ENCODE results near the gene CNPY3.

CNPY3 gene

DNA sequence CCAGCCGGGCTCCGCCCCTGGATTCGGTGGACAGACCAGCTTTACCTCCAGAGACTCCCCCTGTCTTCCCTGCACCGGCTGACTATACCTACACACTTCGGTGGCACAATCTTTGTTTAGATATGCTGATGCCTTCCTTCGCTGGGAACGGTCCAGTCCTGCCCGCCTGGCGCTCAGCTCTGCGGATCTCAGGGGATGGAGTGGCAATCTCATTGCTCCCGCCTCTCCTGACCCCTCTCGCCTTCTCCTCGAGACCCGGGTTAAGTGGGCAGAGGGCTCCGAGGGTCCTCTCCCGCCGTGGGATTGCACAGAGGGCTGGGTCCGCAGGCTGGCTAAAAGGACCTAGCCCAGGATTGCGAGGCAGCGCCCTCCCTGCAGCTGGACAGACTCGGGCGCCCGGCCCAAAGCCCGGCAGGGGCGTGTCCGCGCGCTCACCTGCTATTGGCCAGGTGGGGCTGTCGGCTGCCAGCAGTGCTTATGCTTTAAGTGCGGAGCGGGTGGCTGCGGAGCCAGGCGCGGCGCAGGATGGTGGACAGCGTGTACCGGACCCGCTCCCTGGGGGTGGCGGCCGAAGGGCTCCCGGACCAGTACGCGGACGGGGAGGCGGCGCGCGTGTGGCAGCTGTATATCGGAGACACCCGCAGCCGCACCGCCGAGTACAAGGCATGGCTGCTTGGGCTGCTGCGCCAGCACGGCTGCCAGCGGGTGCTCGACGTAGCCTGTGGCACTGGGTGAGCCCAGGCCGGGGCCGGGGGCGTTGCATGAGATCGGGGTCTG is 31.2 kb downstream of the CNPY3 start, which contains the start of gene GNMT:
Gene GNMT, plus strand, starts transcription at position 512 of the 777 bp plus-strand sequence. Its CDS starts 14 bp downstream, at position 526.
- peak within 1 kb of the TSS; percentile 57 for H3K4me3 ChIP-seq (ENCODE audit: low read depth, low read length)
- DNase-seq (ENCODE audit: low read depth), result peak; percentile 68
- TF ChIP-seq, protein P1, sequence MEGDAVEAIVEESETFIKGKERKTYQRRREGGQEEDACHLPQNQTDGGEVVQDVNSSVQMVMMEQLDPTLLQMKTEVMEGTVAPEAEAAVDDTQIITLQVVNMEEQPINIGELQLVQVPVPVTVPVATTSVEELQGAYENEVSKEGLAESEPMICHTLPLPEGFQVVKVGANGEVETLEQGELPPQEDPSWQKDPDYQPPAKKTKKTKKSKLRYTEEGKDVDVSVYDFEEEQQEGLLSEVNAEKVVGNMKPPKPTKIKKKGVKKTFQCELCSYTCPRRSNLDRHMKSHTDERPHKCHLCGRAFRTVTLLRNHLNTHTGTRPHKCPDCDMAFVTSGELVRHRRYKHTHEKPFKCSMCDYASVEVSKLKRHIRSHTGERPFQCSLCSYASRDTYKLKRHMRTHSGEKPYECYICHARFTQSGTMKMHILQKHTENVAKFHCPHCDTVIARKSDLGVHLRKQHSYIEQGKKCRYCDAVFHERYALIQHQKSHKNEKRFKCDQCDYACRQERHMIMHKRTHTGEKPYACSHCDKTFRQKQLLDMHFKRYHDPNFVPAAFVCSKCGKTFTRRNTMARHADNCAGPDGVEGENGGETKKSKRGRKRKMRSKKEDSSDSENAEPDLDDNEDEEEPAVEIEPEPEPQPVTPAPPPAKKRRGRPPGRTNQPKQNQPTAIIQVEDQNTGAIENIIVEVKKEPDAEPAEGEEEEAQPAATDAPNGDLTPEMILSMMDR (IDR thresholded peaks at IDR 0.05; ENCODE audit: control insufficient read depth, extremely low read depth, insufficient read depth), result no peak

DNA sequence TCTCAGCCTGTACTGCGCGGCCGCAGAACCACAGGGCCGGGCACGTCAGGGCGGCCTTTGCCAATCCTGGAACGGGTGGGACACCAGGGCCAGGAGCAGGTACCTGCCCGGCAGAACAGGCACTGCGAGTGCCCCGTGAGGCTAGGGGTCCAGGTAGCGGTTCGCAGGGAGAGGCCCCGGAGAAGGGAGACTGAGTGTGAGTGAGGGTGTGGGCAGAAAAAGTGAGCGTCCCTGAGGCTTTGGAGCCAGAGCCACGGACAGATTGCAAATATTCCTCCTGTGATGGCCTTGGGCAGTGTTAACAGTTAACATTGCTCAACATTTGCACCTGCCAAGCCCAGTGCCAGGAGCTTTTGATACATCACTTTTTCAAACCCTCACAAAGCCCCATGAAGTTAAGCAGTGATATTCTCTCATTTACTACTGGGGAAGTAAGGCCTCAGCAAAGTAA is 31.8 kb downstream of the CNPY3 start:
- H3K4me3 ChIP-seq (ENCODE audit: low read depth, low read length), result peak overlapping the region; percentile 57
- no peak for DNase-seq (ENCODE audit: low read depth)
- TF ChIP-seq, protein P1 (IDR thresholded peaks at IDR 0.05; ENCODE audit: control insufficient read depth, extremely low read depth, insufficient read depth), result no peak

DNA sequence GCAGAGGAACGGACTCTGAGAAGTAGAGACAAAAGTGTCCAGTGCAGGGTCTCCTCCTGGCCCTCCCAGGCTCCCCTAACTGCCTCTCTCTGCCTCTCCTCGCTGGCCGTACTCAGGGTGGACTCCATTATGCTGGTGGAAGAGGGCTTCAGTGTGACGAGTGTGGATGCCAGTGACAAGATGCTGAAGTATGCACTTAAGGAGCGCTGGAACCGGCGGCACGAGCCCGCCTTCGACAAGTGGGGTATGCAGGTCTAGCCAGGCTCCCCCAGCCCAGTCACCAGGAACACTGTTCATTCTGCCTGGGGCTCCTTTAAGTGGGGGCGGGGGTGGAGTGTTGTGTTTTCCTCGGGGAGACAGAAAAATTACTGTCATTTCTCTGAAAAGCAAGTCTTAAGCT is 32.8 kb downstream of the CNPY3 start:
- H3K4me3 ChIP-seq (ENCODE audit: low read depth, low read length), result no peak overlapping the region
- TF ChIP-seq, protein P1 (IDR thresholded peaks at IDR 0.05; ENCODE audit: control insufficient read depth, extremely low read depth, insufficient read depth), result no peak
- no peak for DNase-seq (ENCODE audit: low read depth)

DNA sequence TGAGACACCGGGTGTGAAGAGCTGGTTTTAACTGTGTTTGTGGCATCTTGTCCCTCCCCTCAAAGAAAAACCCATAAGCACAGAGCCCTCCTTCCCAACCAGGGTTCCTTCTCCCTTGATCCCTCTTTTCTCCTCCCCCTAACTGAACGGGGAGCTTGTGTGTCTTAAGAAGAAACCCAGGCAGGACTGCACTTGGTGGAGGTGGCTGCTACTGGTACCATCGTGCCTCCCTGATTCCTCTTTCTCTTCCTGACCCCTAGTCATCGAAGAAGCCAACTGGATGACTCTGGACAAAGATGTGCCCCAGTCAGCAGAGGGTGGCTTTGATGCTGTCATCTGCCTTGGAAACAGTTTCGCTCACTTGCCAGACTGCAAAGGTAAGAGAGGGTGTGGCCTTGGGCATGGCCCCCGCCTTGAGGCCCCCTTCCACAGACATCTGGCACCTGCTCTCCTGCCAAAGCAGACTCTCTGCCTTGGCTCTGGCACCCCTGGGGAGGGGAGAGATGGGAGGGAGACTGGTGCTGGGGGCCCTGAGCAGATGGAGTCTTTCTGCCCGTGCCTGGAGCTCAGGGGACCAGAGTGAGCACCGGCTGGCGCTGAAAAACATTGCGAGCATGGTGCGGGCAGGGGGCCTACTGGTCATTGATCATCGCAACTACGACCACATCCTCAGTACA is 33.4 kb downstream of the CNPY3 start:
- TF ChIP-seq, protein P1 (IDR thresholded peaks at IDR 0.05; ENCODE audit: control insufficient read depth, extremely low read depth, insufficient read depth), result no peak
- DNase-seq (ENCODE audit: low read depth), result no peak
- H3K4me3 ChIP-seq (ENCODE audit: low read depth, low read length), result no peak overlapping the region

DNA sequence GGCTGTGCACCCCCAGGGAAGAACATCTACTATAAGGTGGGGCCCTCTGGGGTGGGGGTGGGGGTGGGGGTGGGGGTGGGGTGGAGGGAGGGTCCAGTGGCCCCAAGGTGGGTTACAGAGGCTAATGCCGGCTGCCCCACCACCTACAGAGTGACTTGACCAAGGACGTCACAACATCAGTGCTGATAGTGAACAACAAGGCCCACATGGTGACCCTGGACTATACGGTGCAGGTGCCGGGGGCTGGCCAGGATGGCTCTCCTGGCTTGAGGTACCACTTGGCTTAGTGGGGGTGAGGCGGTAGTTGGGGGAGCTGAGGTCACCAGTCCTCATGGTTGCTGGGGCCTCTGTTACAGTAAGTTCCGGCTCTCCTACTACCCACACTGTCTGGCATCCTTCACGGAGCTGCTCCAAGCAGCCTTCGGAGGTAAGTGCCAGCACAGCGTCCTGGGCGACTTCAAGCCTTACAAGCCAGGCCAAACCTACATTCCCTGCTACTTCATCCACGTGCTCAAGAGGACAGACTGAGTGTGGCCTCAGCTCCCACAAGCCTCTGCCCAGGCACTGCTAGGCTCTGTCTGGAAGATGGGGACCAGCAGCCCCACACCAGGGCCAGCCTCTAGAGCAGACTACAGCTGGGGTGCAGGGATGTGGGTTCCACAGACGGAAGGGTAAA is 34.0 kb downstream of the CNPY3 start:
- no peak overlapping the region for H3K4me3 ChIP-seq (ENCODE audit: low read depth, low read length)
- TF ChIP-seq, protein P1 (IDR thresholded peaks at IDR 0.05; ENCODE audit: control insufficient read depth, extremely low read depth, insufficient read depth), result no peak
- DNase-seq (ENCODE audit: low read depth), result no peak

DNA sequence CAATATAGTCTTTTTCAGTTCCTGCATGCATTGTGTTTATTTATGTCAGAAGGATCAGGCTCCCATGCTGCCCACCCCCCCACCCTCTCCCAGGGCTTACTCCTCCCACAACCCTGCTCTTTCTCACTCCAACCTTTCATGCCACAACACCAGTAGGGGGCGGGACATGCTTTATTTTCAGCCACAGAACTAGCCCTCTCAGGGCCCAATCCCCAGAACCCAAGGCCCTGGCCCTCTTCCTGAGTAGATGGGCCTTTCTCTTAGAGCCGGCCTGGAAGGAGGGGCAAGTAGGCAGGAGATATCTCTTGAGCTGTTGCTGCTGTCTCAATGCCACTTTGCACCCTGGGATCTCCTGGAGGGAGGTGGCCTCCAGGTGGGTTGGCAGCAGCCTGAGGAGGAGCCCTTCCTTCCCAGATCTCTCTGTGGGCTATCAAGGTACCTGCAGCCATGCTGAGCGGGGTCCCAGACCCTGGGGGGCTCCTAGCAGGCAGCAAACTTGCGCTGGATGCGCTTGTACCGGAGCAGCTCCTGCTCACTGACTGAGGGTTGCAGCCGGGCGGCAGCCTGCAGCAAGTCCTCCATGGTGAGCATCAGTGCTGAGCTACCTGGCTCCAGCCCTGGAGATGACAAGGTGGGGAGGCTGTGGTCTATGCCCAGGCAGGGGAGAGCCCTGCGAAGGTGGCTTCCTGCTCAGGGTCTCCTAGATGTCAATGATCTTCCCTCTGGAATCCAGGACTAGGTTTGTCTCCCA is 34.8 kb downstream of the CNPY3 start:
- no peak for DNase-seq (ENCODE audit: low read depth)
- no peak overlapping the region for H3K4me3 ChIP-seq (ENCODE audit: low read depth, low read length)
- TF ChIP-seq, protein P1 (IDR thresholded peaks at IDR 0.05; ENCODE audit: control insufficient read depth, extremely low read depth, insufficient read depth), result peak; percentile 32

Measured in LNCaP clone FGC (cell line).